Smooth muscle cell (in vitro differentiated cells): ENCODE results near the gene HSP90AA1. TPM values are rescaled to one million over a fixed set of nuclear protein-coding genes. Genes with fewer than 3 reads are reported as not detected.
"Not testable (repeated sequence)": the region's sequence is repeated elsewhere in the genome, so short reads cannot be mapped to it uniquely, and the experiment has no call there.

ENCODE experiments used
- DNase-seq: peaks from one replicate; lab custom pipeline; 2025; ENCODE audit not compliant: unreplicated experiment; lab: John Stamatoyannopoulos, UW
- H2AFZ ChIP-seq: fragments of 200-600 bp; sonication (generic); 2 replicates; pipeline ENCODE4 v1.6.0; 2016; ENCODE audit warnings: antibody characterized with exemption, low read depth, mild to moderate bottlenecking
- H3F3A ChIP-seq: fragments of 200-600 bp; sonication (generic); 2 replicates; pipeline ENCODE4 v1.6.0; 2017; ENCODE audit warnings: antibody characterized with exemption, low read depth
- H3K27ac ChIP-seq: fragments of 200-600 bp; sonication (generic); 2 replicates; pipeline ENCODE4 v1.5.1; 2016; ENCODE audit warnings: low read depth, mild to moderate bottlenecking
- H3K27me3 ChIP-seq: fragments of 200-600 bp; sonication (generic); 2 replicates; pipeline ENCODE4 v1.6.1; 2016; ENCODE audit warnings: low read depth, mild to moderate bottlenecking
- H3K36me3 ChIP-seq: fragments of 200-600 bp; sonication (generic); 2 replicates; pipeline ENCODE4 v1.5.1; 2016; ENCODE audit warnings: low read depth
- H3K4me1 ChIP-seq: fragments of 200-600 bp; sonication (generic); 2 replicates; pipeline ENCODE4 v1.5.1; 2016; ENCODE audit warnings: low read depth
- H3K4me2 ChIP-seq: fragments of 200-600 bp; sonication (generic); 2 replicates; pipeline ENCODE4 v1.6.0; 2016; ENCODE audit warnings: mild to moderate bottlenecking
- H3K4me3 ChIP-seq: fragments of 200-600 bp; sonication (generic); 2 replicates; pipeline ENCODE4 v1.5.1; 2016; ENCODE audit warnings: mild to moderate bottlenecking
- H3K79me2 ChIP-seq: fragments of 200-600 bp; sonication (generic); 2 replicates; pipeline ENCODE4 v1.6.0; 2016; ENCODE audit warnings: low read depth, mild to moderate bottlenecking
- H3K9ac ChIP-seq: fragments of 200-600 bp; sonication (generic); 2 replicates; pipeline ENCODE4 v1.6.0; 2016; ENCODE audit warnings: low read depth
- H3K9me3 ChIP-seq: fragments of 200-600 bp; sonication (generic); replicated peaks from 2 replicates; pipeline ENCODE4 v1.5.1; 2016; ENCODE audit warnings: low read depth
- H4K20me1 ChIP-seq: fragments of 200-600 bp; sonication (generic); 2 replicates; pipeline ENCODE4 v1.6.0; 2016; ENCODE audit warnings: low read depth
- CTCF ChIP-seq: fragments of 200-600 bp; sonication (generic); IDR thresholded peaks from 2 replicates; pipeline ENCODE4 v1.5.1; 2017; ENCODE audit warnings: borderline replicate concordance, mild to moderate bottlenecking, antibody characterized with exemption; ENCODE audit not compliant: insufficient read depth, poor library complexity, severe bottlenecking
- WGBS: methylation state at CpG from one replicate; pipeline ENCODE4 v1.1.7; 2016; ENCODE audit warnings: low lambda C conversion rate; 5-methylcytosine and 5-hydroxymethylcytosine counted together
- polyA plus RNA-seq: library from polyadenylated mRNA; unstranded; fragments of >200 nt; fragmentation: Nextera tagmentation; extraction: Ambion mirVana; gene quantifications from 2 replicates; pipeline ENCODE4 v1.2.1, GENCODE V29; 2016
- total RNA-seq: library from RNA; depleted of rRNA; stranded (reverse); fragments of >200 nt; gene quantifications from 2 replicates; pipeline ENCODE4 v1.2.3, GENCODE V29; 2014

HSP90AA1 gene
- total and polyA plus RNA-seq, 2 experiments from 2014 or later: 353 to 436 TPM

GRCh38 chr14:102120888-102121287 is 34.0 kb upstream of the HSP90AA1 start:
- 78% methylated on average over 1 of the region's 1 CpG for WGBS

GRCh38 chr14:102117852-102118251 is 31.0 kb upstream of the HSP90AA1 start:
- Histone ChIP-seq H3K9me3 (no peaks in the 10 kb centered on the region), H3F3A (no peaks in the 10 kb centered on the region), H3K36me3 (no peaks in the 10 kb centered on the region), H3K4me3 (no peak overlapping the region), H4K20me1 (no peaks in the 10 kb centered on the region), H2AFZ (no peak overlapping the region), H3K9ac (no peak overlapping the region), H3K27ac (no peak overlapping the region), H3K4me2 (no peak overlapping the region), H3K4me1 (no peaks in the 10 kb centered on the region), H3K27me3 (no peaks in the 10 kb centered on the region), H3K79me2 (no peaks in the 10 kb centered on the region)
- WGBS: 92% methylated on average over 3 of the region's 3 CpGs
- no peak for DNase-seq
- TF ChIP-seq CTCF: no peak

More at GRCh38 chr14:102120888-102121287, 34.0 kb upstream of the HSP90AA1 start:
- Histone ChIP-seq H3K9ac (no peak overlapping the region), H2AFZ (no peak overlapping the region), H4K20me1 (no peaks in the 10 kb centered on the region), H3K4me2 (no peak overlapping the region), H3K4me3 (no peak overlapping the region), H3K79me2 (no peaks in the 10 kb centered on the region), H3K4me1 (no peaks in the 10 kb centered on the region), H3K27ac (no peak overlapping the region), H3F3A (no peaks in the 10 kb centered on the region), H3K27me3 (no peaks in the 10 kb centered on the region), H3K36me3 (no peaks in the 10 kb centered on the region), H3K9me3 (no peaks in the 10 kb centered on the region)
- TF ChIP-seq CTCF: no peak
- no peak for DNase-seq

- no peak for TF ChIP-seq CTCF
These were observed 29.7 kb upstream of the HSP90AA1 start for GRCh38 chr14:102116361-102117180.

GRCh38 chr14:102111101-102111500 is 24.3 kb upstream of the HSP90AA1 start:
- Histone ChIP-seq H3K4me2 (no peak overlapping the region), H3K9me3 (no peaks in the 10 kb centered on the region), H3K9ac (no peak overlapping the region), H3K36me3 (no peaks in the 10 kb centered on the region), H3K79me2 (no peaks in the 10 kb centered on the region), H2AFZ (no peak overlapping the region), H3K27me3 (no peaks in the 10 kb centered on the region), H3K4me3 (no peak overlapping the region), H3K27ac (no peak overlapping the region), H4K20me1 (no peaks in the 10 kb centered on the region), H3F3A (no peaks in the 10 kb centered on the region), H3K4me1 (no peaks in the 10 kb centered on the region)
- no peak for DNase-seq
- WGBS: 96% methylated on average over 3 of the region's 3 CpGs
- TF ChIP-seq CTCF: no peak

More at GRCh38 chr14:102116361-102117180, 29.7 kb upstream of the HSP90AA1 start:
- no peak for DNase-seq
- Histone ChIP-seq H3K27me3 (no peaks in the 10 kb centered on the region), H3K4me2 (no peak overlapping the region), H3K4me3 (no peak overlapping the region), H3K36me3 (no peaks in the 10 kb centered on the region), H4K20me1 (no peaks in the 10 kb centered on the region), H3F3A (no peaks in the 10 kb centered on the region), H3K9ac (no peak overlapping the region), H2AFZ (no peak overlapping the region), H3K4me1 (no peaks in the 10 kb centered on the region), H3K9me3 (no peaks in the 10 kb centered on the region), H3K27ac (no peak overlapping the region), H3K79me2 (no peaks in the 10 kb centered on the region)
- 94% methylated on average over 13 of the region's 13 CpGs for WGBS

GRCh38 chr14:102109332-102109731 is 22.5 kb upstream of the HSP90AA1 start:
- not testable (repeated sequence) for H4K20me1 ChIP-seq, H3K27ac ChIP-seq, H2AFZ ChIP-seq, H3K36me3 ChIP-seq, H3K79me2 ChIP-seq, H3K4me3 ChIP-seq, DNase-seq, H3K27me3 ChIP-seq, H3F3A ChIP-seq, H3K4me2 ChIP-seq, H3K4me1 ChIP-seq, H3K9ac ChIP-seq, H3K9me3 ChIP-seq
- 100% methylated on average over 1 of the region's 1 CpG for WGBS
